ENCODE data around the gene RARG. TPM values are rescaled to one million over a fixed set of nuclear protein-coding genes. Genes with fewer than 3 reads are reported as not detected.

Gene RARG
- total RNA-seq, 1 donor from 2014 or later = 5.2 TPM

- Mint-ChIP-seq H3K27me3 (peaks cover 54% of the 10 kb centered on the region), H3K36me3 (ENCODE audit: insufficient read depth) (no peaks in the 10 kb centered on the region), H3K27ac (no peak overlapping the region), H3K4me3 (ENCODE audit: low read depth) (no peak overlapping the region), H3K4me1 (ENCODE audit: low read depth) (no peaks in the 10 kb centered on the region), H3K9me3 (ENCODE audit: low read depth) (no peaks in the 10 kb centered on the region)
- no peak for DNase-seq (ENCODE audit: low spot score, unreplicated experiment)
- TF ChIP-seq, protein P1, sequence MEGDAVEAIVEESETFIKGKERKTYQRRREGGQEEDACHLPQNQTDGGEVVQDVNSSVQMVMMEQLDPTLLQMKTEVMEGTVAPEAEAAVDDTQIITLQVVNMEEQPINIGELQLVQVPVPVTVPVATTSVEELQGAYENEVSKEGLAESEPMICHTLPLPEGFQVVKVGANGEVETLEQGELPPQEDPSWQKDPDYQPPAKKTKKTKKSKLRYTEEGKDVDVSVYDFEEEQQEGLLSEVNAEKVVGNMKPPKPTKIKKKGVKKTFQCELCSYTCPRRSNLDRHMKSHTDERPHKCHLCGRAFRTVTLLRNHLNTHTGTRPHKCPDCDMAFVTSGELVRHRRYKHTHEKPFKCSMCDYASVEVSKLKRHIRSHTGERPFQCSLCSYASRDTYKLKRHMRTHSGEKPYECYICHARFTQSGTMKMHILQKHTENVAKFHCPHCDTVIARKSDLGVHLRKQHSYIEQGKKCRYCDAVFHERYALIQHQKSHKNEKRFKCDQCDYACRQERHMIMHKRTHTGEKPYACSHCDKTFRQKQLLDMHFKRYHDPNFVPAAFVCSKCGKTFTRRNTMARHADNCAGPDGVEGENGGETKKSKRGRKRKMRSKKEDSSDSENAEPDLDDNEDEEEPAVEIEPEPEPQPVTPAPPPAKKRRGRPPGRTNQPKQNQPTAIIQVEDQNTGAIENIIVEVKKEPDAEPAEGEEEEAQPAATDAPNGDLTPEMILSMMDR (IDR thresholded peaks at IDR 0.05; ENCODE audit: unreplicated experiment) = no peak
These were observed 33.4 kb downstream of the RARG start for GRCh38 chr12:53198486-53199110.

DNA sequence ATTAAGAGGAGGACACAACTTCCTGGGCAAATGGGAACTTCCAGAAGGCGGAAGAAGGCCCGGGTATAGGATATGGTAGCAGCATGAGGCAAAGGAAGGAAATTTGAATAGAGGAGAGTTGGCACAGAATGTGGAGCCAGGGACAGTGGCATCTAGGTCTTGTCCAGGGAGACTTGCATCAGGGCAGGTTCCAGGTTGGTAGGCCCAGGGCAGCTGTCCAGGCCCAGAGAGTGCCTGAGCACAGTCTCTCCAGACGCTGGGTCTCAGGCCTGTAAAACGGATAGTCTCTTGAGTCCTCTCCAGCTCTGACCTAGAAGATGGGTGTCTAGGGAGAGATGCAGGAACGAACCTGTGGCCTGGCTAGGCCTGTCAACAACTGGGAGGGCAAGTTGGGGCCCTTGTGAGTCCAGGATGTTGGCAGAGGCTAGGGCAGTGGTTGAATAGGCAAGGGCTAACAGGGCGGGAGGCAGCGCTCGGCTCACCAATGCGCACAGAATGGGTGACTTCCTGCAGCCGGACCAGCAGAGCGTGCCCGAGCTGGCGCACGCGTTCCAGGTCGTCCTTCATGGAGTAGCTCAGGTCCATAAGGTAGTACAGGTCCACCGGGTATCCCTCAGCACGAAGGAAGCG is 34.9 kb downstream of the RARG start:
- Mint-ChIP-seq H3K4me3 (ENCODE audit: low read depth) (no peak overlapping the region), H3K27me3 (peaks cover 54% of the 10 kb centered on the region), H3K36me3 (ENCODE audit: insufficient read depth) (peaks cover under 1% of the 10 kb centered on the region), H3K27ac (no peak overlapping the region), H3K4me1 (ENCODE audit: low read depth) (no peaks in the 10 kb centered on the region), H3K9me3 (ENCODE audit: low read depth) (no peaks in the 10 kb centered on the region)
- TF ChIP-seq, protein P1 (IDR thresholded peaks at IDR 0.05; ENCODE audit: unreplicated experiment) = no peak
- DNase-seq (ENCODE audit: low spot score, unreplicated experiment) = no peak

- Mint-ChIP-seq H3K36me3 (ENCODE audit: insufficient read depth) (peaks cover 2% of the 10 kb centered on the region), H3K4me1 (ENCODE audit: low read depth) (no peaks in the 10 kb centered on the region), H3K27ac (no peak overlapping the region), H3K4me3 (ENCODE audit: low read depth) (no peak overlapping the region), H3K9me3 (ENCODE audit: low read depth) (no peaks in the 10 kb centered on the region), H3K27me3 (peaks cover 54% of the 10 kb centered on the region)
- DNase-seq (ENCODE audit: low spot score, unreplicated experiment) = no peak
- TF ChIP-seq, protein P1 (IDR thresholded peaks at IDR 0.05; ENCODE audit: unreplicated experiment) = no peak
These were observed 35.5 kb downstream of the RARG start for GRCh38 chr12:53196486-53196885.

DNA sequence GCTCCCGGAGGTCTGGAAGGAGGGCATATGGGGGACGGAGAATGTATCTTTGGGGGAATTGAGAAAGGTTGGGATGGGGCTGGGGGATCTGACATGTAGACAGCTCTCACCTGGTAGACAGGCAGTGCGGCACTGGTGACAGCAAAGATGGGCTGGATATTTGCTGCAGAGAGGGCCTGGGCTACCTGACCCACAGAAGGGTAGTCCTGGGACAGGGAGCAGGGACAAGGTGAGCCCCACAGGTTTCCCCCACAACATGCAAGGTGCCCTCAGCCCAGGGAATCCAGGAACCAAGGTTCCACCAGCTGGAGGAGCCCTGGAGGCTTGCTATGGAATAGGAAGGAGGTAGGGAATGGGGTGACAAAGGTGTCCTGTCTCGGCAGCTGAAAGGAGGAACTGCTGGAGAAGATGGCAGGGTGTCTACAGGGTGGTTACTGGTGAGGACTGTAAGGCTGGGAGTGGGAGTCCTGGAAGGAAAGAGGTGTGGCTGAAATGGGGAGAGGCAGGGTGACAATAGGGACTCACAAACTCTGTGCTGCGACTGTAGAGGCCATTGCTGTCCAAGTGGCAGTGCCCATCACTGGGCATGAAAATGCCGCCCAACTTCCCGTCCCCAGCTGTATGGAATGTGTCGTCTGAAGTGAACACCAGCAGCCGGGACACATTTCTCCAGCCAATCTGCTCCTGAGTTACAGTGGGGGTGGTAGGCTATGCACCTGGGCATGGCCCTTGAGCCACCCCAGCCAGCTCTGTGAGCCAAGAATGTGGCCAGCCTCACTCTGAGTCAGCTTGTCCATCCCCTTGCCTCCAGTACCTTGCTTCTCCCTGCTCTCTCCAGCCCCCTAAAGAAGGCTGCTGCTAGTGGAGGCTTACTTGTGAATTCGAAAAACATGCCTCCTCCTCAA is 36.2 kb downstream of the RARG start:
- H3K36me3 Mint-ChIP-seq (ENCODE audit: insufficient read depth) = peaks cover 2% of the 10 kb centered on the region
- H3K27me3 Mint-ChIP-seq = peaks cover 51% of the 10 kb centered on the region
- no peak overlapping the region for H3K4me3 Mint-ChIP-seq (ENCODE audit: low read depth)
- H3K27ac Mint-ChIP-seq = no peak overlapping the region
- TF ChIP-seq, protein P1 (IDR thresholded peaks at IDR 0.05; ENCODE audit: unreplicated experiment) = no peak
- H3K9me3 Mint-ChIP-seq (ENCODE audit: low read depth) = no peaks in the 10 kb centered on the region
- no peaks in the 10 kb centered on the region for H3K4me1 Mint-ChIP-seq (ENCODE audit: low read depth)
- no peak for DNase-seq (ENCODE audit: low spot score, unreplicated experiment)

GRCh38 chr12:53194973-53195372 is 37.0 kb downstream of the RARG start:
- DNase-seq (ENCODE audit: low spot score, unreplicated experiment) = no peak
- H3K36me3 Mint-ChIP-seq (ENCODE audit: insufficient read depth) = peaks cover 2% of the 10 kb centered on the region
- H3K4me1 Mint-ChIP-seq (ENCODE audit: low read depth) = no peaks in the 10 kb centered on the region
- TF ChIP-seq, protein P1 (IDR thresholded peaks at IDR 0.05; ENCODE audit: unreplicated experiment) = no peak
- no peak overlapping the region for H3K4me3 Mint-ChIP-seq (ENCODE audit: low read depth)
- no peak overlapping the region for H3K27ac Mint-ChIP-seq
- no peaks in the 10 kb centered on the region for H3K9me3 Mint-ChIP-seq (ENCODE audit: low read depth)
- peaks cover 51% of the 10 kb centered on the region for H3K27me3 Mint-ChIP-seq

All from progenitor cell of endocrine pancreas (in vitro differentiated cells).